Mucosa of gallbladder (tissue), 1 donor: ENCODE data around the gene TBK1. TPM values are rescaled to one million over a fixed set of nuclear protein-coding genes. Genes with fewer than 3 reads are reported as not detected.

Experiments used
- DNase-seq: peaks from one replicate; pipeline ENCODE4 v3.0.0-alpha.2; 2020; ENCODE audit warnings: low spot score
- total RNA-seq: library from RNA; stranded (reverse); gene quantifications from one replicate; pipeline ENCODE4 v1.2.1, GENCODE V29; 2021
- donor health status: DM: no; HTN: no; CAD: no.

TBK1 gene
- total RNA-seq, 1 donor from 2014 or later, result 23.6 TPM

DNA sequence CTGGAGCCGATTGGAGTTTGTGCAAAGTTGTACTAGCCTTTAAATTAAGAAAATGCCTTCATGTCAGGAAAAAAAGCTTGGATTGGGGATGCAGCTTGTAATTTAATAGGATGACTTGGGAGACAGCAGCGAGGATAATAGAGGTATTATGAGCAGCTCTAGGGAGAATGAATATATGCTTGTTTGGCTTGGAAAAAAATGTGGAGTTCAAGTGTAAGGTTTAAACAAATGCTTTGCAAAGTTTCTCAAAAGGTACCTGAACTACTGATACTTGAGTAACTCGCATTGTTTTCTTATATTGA lies 93.1 kb downstream of the TBK1 start:
- DNase-seq, result no peak

DNA sequence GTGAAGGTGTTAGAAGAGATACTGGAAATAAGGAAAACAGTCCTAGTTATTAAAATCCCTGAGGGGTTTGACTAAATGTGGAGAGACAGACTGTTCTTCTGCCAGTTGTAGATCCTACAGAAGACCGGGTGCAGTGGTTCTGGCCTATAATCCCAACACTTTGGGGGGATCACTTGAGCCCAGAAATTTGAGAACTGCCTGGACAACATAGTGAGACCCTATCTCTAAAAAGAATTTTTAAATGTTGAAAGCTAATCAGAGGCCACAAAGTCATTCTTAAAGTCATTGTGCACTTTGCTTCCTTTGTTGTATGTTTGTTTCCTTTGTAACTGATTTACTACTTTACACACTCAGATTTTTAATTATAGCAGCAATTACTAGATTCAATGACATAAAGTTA lies 97.2 kb downstream of the TBK1 start:
- no peak for DNase-seq

DNA sequence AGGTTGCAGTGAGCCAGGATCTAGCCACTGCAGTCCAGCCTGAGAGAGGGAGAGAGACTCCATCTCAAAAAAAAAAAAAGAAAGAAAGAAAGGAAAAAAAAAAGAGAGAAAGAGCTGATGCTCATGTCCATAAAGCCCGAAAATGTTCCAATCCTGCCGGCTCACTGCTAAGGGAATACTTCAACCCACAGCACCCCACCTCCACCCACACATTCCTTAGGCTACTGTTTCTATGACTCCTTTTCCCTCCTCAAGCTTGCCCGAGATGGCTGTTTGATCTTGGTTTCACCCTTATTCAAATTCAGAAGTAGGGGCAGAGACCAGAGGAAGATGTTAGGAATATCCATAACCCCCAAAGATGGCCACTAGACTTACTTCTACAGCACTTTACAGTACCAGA lies 98.8 kb downstream of the TBK1 start:
- no peak for DNase-seq

DNA sequence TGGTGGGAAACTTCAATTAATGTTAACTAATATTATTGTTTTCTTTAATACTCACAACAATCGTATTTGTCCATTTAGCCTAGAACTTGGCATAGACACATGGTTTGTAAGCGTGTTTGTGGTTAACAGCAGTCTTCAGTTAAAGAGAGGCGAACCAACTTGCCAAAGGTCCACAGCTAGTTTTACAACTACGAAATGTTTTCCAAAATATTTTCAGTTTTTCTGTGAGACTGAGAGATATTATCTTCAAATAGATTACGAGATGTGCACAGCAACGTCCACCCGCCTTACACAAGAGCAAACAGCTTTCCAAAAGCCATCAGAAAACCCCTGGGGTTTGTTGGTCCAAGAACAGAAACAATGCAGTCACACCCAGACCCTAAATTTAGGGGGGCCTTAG lies 99.8 kb downstream of the TBK1 start:
- DNase-seq, result no peak

Other genes starting within 250 kb of the TBK1 start
- 6.8 TPM for gene KICS2, start 229.8 kb upstream of the TBK1 start, total RNA-seq
- gene C12orf56, start 61.4 kb upstream of the TBK1 start, total RNA-seq, result 0.52 TPM
- 32.8 TPM for gene XPOT, start 47.7 kb upstream of the TBK1 start, total RNA-seq
- 130 TPM for gene RASSF3, start 158.4 kb downstream of the TBK1 start, total RNA-seq